ENCODE data around the gene NRXN3.

Gene NRXN3

DNA sequence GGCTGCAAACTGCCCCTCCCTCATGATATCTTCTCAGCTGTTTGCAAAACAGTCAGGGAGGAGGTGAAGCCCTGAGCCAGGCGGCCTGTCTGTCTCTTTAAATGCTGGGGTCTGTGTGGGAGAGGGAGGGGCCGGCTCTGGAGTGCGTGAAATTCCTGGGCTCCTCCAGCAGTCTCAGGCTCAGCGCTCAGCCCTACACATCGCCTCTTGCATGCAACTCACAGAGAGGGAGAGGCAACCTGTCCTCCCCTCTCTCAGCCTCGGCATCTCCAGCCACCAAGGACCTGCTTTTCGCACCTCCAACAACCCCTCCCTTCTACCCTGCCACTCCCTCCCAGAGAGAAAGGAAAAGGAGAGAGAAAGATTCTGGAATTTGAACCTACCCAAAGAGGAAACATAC lies at the start of gene NRXN3:
TSS of gene NRXN3 (plus strand) at position 171 of the 400 bp plus-strand sequence. CDS start 72,721 bp downstream, outside the sequence.
- no peak within 1 kb of the TSS for H3K27ac ChIP-seq
- H3K4me3 ChIP-seq: no peak within 1 kb of the TSS
- DNase-seq (ENCODE audit: low spot score): no peak
- no peak for TF ChIP-seq CTCF (IDR thresholded peaks at IDR 0.05)

GRCh38 chr14:78122436-78122835 lies 47.7 kb upstream of the NRXN3 start:
- no peak overlapping the region for H3K4me3 ChIP-seq
- no peak overlapping the region for H3K27ac ChIP-seq
- TF ChIP-seq CTCF (IDR thresholded peaks at IDR 0.05): no peak
- no peak for DNase-seq (ENCODE audit: low spot score)

- Histone ChIP-seq H3K4me3 (no peak overlapping the region), H3K27ac (no peak overlapping the region)
- DNase-seq (ENCODE audit: low spot score): no peak
- no peak for TF ChIP-seq CTCF (IDR thresholded peaks at IDR 0.05)
Measured at GRCh38 chr14:78123650-78124253, 46.4 kb upstream of the NRXN3 start.

GRCh38 chr14:78127961-78128360 lies 42.2 kb upstream of the NRXN3 start:
- no peak for DNase-seq (ENCODE audit: low spot score)
- Histone ChIP-seq H3K4me3 (no peak overlapping the region), H3K27ac (no peak overlapping the region)
- TF ChIP-seq CTCF (IDR thresholded peaks at IDR 0.05): no peak

DNA sequence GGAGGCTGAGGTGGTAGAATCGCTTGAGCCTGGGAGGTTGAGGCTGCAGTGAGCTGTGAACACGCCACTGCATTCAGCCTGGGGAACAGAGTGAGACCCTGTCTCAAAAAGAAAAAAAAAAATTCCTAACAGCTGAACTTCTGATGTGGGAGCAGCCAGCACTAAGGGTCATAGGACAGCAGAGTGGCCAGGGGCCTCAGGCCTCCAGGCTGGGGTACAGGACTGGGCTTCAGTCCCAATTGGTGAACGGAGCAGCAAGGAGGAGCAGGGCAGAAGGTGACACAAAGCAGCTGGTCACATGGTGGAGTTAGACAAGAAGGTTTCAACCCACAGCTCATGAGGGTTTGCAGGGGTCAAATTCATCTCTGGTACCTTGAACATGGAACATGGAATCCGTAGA lies 40.8 kb upstream of the NRXN3 start:
- no peak for TF ChIP-seq CTCF (IDR thresholded peaks at IDR 0.05)
- Histone ChIP-seq H3K4me3 (no peak overlapping the region), H3K27ac (no peak overlapping the region)
- no peak for DNase-seq (ENCODE audit: low spot score)

- TF ChIP-seq CTCF (IDR thresholded peaks at IDR 0.05): no peak
- no peak overlapping the region for H3K27ac ChIP-seq
- no peak overlapping the region for H3K4me3 ChIP-seq
- DNase-seq (ENCODE audit: low spot score): no peak
Measured at GRCh38 chr14:78130356-78130755, 39.8 kb upstream of the NRXN3 start.

- no peak for TF ChIP-seq CTCF (IDR thresholded peaks at IDR 0.05)
- no peak overlapping the region for H3K4me3 ChIP-seq
Measured at GRCh38 chr14:78131201-78131600, 39.0 kb upstream of the NRXN3 start.

More at GRCh38 chr14:78131201-78131600, 39.0 kb upstream of the NRXN3 start:
- no peak overlapping the region for H3K27ac ChIP-seq
- no peak for DNase-seq (ENCODE audit: low spot score)

Measured in coronary artery (tissue), 2 donors.